Measurements from ENCODE around the gene ZNF776.

DNA sequence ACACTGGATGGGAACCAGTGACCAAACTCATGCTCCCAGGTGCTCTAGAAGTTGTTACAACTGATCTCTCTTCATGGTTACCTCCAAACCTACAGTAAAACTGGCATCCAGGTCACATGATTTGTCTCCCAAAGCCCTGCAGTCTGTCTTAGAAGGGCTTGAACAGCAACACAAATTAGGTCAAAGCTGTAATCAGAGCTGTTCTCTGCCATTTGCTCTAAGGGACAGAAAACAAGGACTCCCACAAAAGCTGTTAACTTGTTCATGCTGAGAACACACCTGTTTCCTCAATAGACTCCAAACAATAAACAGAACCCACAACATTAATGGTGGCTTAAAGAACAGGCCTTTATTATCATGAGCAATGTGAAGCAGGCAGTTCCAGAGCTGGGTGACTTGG, 27.2 kb upstream of the ZNF776 start:
- TF ChIP-seq, protein P1, sequence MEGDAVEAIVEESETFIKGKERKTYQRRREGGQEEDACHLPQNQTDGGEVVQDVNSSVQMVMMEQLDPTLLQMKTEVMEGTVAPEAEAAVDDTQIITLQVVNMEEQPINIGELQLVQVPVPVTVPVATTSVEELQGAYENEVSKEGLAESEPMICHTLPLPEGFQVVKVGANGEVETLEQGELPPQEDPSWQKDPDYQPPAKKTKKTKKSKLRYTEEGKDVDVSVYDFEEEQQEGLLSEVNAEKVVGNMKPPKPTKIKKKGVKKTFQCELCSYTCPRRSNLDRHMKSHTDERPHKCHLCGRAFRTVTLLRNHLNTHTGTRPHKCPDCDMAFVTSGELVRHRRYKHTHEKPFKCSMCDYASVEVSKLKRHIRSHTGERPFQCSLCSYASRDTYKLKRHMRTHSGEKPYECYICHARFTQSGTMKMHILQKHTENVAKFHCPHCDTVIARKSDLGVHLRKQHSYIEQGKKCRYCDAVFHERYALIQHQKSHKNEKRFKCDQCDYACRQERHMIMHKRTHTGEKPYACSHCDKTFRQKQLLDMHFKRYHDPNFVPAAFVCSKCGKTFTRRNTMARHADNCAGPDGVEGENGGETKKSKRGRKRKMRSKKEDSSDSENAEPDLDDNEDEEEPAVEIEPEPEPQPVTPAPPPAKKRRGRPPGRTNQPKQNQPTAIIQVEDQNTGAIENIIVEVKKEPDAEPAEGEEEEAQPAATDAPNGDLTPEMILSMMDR (IDR thresholded peaks at IDR 0.05): no peak
- no peak for TF ChIP-seq POLR2A (IDR thresholded peaks at IDR 0.05)

All from body of pancreas (tissue), 4 donors.